ENCODE data around the gene PSMD14. TPM values are rescaled to one million over a fixed set of nuclear protein-coding genes. Genes with fewer than 3 reads are reported as not detected.

PSMD14 gene
- total and polyA plus RNA-seq, 2 donors (not counting 1 experiment from before 2014, with no cell fraction given), result 69.2 to 87.5 TPM

- no peak for TF ChIP-seq CTCF (conservative IDR thresholded peaks at IDR 0.05 in 1 of 2, IDR thresholded peaks at IDR 0.05 in 1 of 2; ENCODE audit: low read depth in 1 of 2, low read length in 2 of 2)
- no peak for TF ChIP-seq EZH2 (IDR thresholded peaks at IDR 0.05; ENCODE audit: low read length, missing control alignments)
- Histone ChIP-seq H3K4me1 (ENCODE audit: control insufficient read depth, extremely low read depth, insufficient read depth, low read length) (no peaks in the 10 kb centered on the region), H3K27me3 (ENCODE audit: control insufficient read depth, insufficient read depth, low read length) (no peaks in the 10 kb centered on the region), H3K27ac (ENCODE audit: insufficient read depth, low read length) (no peak overlapping the region), H2AFZ (ENCODE audit: low read length) (no peak overlapping the region), H3K36me3 (ENCODE audit: control insufficient read depth, insufficient read depth, low read length) (no peaks in the 10 kb centered on the region), H3K79me2 (ENCODE audit: control insufficient read depth, insufficient read depth, low read length) (peaks cover 3% of the 10 kb centered on the region), H3K9ac (ENCODE audit: insufficient read depth, low read length) (no peak overlapping the region), H4K20me1 (ENCODE audit: control insufficient read depth, extremely low read depth, insufficient read depth, low read length) (no peaks in the 10 kb centered on the region), H3K4me2 (ENCODE audit: extremely low read depth, insufficient read depth, low read length) (no peak overlapping the region), H3K9me3 (ENCODE audit: control insufficient read depth, insufficient read depth, low read depth, low read length) (no peaks in the 10 kb centered on the region), H3K4me3 (replicated peaks in 1 of 4; ENCODE audit: control extremely low read depth in 1 of 4, insufficient read depth in 1 of 4, low read depth in 3 of 4, low read length in 4 of 4) (no peak overlapping the region)
- no peak for DNase-seq (ENCODE audit: low read depth in 2 of 2)
Observed at GRCh38 chr2:161324876-161325275, 16.7 kb downstream of the PSMD14 start.

GRCh38 chr2:161327582-161327981 lies 19.4 kb downstream of the PSMD14 start:
- DNase-seq (ENCODE audit: low read depth in 2 of 2), result no peak
- Histone ChIP-seq H3K9me3 (ENCODE audit: control insufficient read depth, insufficient read depth, low read depth, low read length) (no peaks in the 10 kb centered on the region), H3K27me3 (ENCODE audit: control insufficient read depth, insufficient read depth, low read length) (no peaks in the 10 kb centered on the region), H3K4me1 (ENCODE audit: control insufficient read depth, extremely low read depth, insufficient read depth, low read length) (no peaks in the 10 kb centered on the region), H3K4me3 (replicated peaks in 1 of 4; ENCODE audit: control extremely low read depth in 1 of 4, insufficient read depth in 1 of 4, low read depth in 3 of 4, low read length in 4 of 4) (no peak overlapping the region), H3K36me3 (ENCODE audit: control insufficient read depth, insufficient read depth, low read length) (no peaks in the 10 kb centered on the region), H3K9ac (ENCODE audit: insufficient read depth, low read length) (no peak overlapping the region), H3K4me2 (ENCODE audit: extremely low read depth, insufficient read depth, low read length) (no peak overlapping the region), H3K27ac (ENCODE audit: insufficient read depth, low read length) (no peak overlapping the region), H4K20me1 (ENCODE audit: control insufficient read depth, extremely low read depth, insufficient read depth, low read length) (no peaks in the 10 kb centered on the region), H3K79me2 (ENCODE audit: control insufficient read depth, insufficient read depth, low read length) (peaks cover 6% of the 10 kb centered on the region), H2AFZ (ENCODE audit: low read length) (no peak overlapping the region)
- TF ChIP-seq CTCF (conservative IDR thresholded peaks at IDR 0.05 in 1 of 2, IDR thresholded peaks at IDR 0.05 in 1 of 2; ENCODE audit: low read depth in 1 of 2, low read length in 2 of 2) (no peak), EZH2 (IDR thresholded peaks at IDR 0.05; ENCODE audit: low read length, missing control alignments) (no peak)

- H3K4me1 ChIP-seq (ENCODE audit: control insufficient read depth, extremely low read depth, insufficient read depth, low read length), result no peaks in the 10 kb centered on the region
- H3K27me3 ChIP-seq (ENCODE audit: control insufficient read depth, insufficient read depth, low read length), result no peaks in the 10 kb centered on the region
- no peak overlapping the region for H3K4me2 ChIP-seq (ENCODE audit: extremely low read depth, insufficient read depth, low read length)
- no peaks in the 10 kb centered on the region for H4K20me1 ChIP-seq (ENCODE audit: control insufficient read depth, extremely low read depth, insufficient read depth, low read length)
- no peak overlapping the region for H3K4me3 ChIP-seq (replicated peaks in 1 of 4; ENCODE audit: control extremely low read depth in 1 of 4, insufficient read depth in 1 of 4, low read depth in 3 of 4, low read length in 4 of 4)
- H3K36me3 ChIP-seq (ENCODE audit: control insufficient read depth, insufficient read depth, low read length), result no peaks in the 10 kb centered on the region
- no peaks in the 10 kb centered on the region for H3K9me3 ChIP-seq (ENCODE audit: control insufficient read depth, insufficient read depth, low read depth, low read length)
- no peak overlapping the region for H3K27ac ChIP-seq (ENCODE audit: insufficient read depth, low read length)
- H3K9ac ChIP-seq (ENCODE audit: insufficient read depth, low read length), result no peak overlapping the region
- TF ChIP-seq CTCF (conservative IDR thresholded peaks at IDR 0.05 in 1 of 2, IDR thresholded peaks at IDR 0.05 in 1 of 2; ENCODE audit: low read depth in 1 of 2, low read length in 2 of 2), result no peak
- no peak for TF ChIP-seq EZH2 (IDR thresholded peaks at IDR 0.05; ENCODE audit: low read length, missing control alignments)
- DNase-seq (ENCODE audit: low read depth in 2 of 2), result no peak
- H2AFZ ChIP-seq (ENCODE audit: low read length), result no peak overlapping the region
- H3K79me2 ChIP-seq (ENCODE audit: control insufficient read depth, insufficient read depth, low read length), result peaks cover 17% of the 10 kb centered on the region
Observed at GRCh38 chr2:161332371-161332967, 24.2 kb downstream of the PSMD14 start.

Data from fibroblast of lung (primary cell).